Measurements from ENCODE around the gene MIPEP. TPM values are rescaled to one million over a fixed set of nuclear protein-coding genes. Genes with fewer than 3 reads are reported as not detected.

Gene MIPEP
- total and polyA plus RNA-seq, 9 of the 15 experiments (the other 6 are each of a cell fraction or from before 2014, with no cell fraction given) = 1.7 to 19.3 (median 13.1) TPM

GRCh38 chr13:23792680-23793079, 96.5 kb downstream of the MIPEP start:
- TF ChIP-seq SRSF3 (IDR thresholded peaks at IDR 0.05; ENCODE audit: insufficient read depth, low read length) (no peak), ZHX1 (conservative IDR thresholded peaks at IDR 0.05; ENCODE audit: low read length) (no peak), ZBTB7A (IDR thresholded peaks at IDR 0.05; ENCODE audit: borderline replicate concordance, control insufficient read depth, low read depth, low read length) (no peak), MTA2 (IDR thresholded peaks at IDR 0.05; ENCODE audit: low read depth) (no peak), RBFOX2 (IDR thresholded peaks at IDR 0.05; ENCODE audit: low read depth, low read length) (no peak), HLTF (IDR thresholded peaks at IDR 0.05) (no peak), HNRNPL (IDR thresholded peaks at IDR 0.05; ENCODE audit: low read depth, low read length) (no peak), SMAD1 (IDR thresholded peaks at IDR 0.05; ENCODE audit: low read depth, low read length, partially characterized antibody) (no peak), ZNF830 (CRISPR knock-in tag; IDR thresholded peaks at IDR 0.05) (no peak), CHCHD3 (CRISPR knock-in tag; IDR thresholded peaks at IDR 0.05) (no peak), ZNF253 (CRISPR knock-in tag; conservative IDR thresholded peaks at IDR 0.05) (no peak), NEUROD1 (IDR thresholded peaks at IDR 0.05; ENCODE audit: borderline replicate concordance, low read depth, low read length, partially characterized antibody) (no peak), SIRT6 (IDR thresholded peaks at IDR 0.05; ENCODE audit: low read depth, low read length) (no peak), JUNB (CRISPR knock-in tag; conservative IDR thresholded peaks at IDR 0.05) (no peak), KLF1 (tag; IDR thresholded peaks at IDR 0.05) (no peak), STAT5B (CRISPR knock-in tag; IDR thresholded peaks at IDR 0.05) (no peak), KLF6 (CRISPR knock-in tag; IDR thresholded peaks at IDR 0.05; ENCODE audit: borderline replicate concordance) (no peak), ATF4 (CRISPR knock-in tag; IDR thresholded peaks at IDR 0.05) (no peak)
- H3K79me2 ChIP-seq (ENCODE audit: control insufficient read depth, insufficient read depth, low read length) = no peaks in the 10 kb centered on the region
- no peak overlapping the region for H2AFZ ChIP-seq (ENCODE audit: low read depth, low read length)
- ChIA-PET CTCF (ENCODE audit: low intra/inter-chr PET ratio) (no interaction called here), POLR2A (no interaction called here)
- H3K36me3 ChIP-seq (ENCODE audit: control insufficient read depth, insufficient read depth, low read length) = no peaks in the 10 kb centered on the region; the same call in 2 of the 3 replicates
- BruUV-seq (replicated peaks) = no TSS peak
- H3K9me3 ChIP-seq (replicated peaks; ENCODE audit: control insufficient read depth, insufficient read depth, low read depth, low read length) = no peaks in the 10 kb centered on the region
- no peak overlapping the region for H3K27ac ChIP-seq (ENCODE audit: extremely low read depth, low read depth, low read length)
- intact Hi-C loops (cut with micrococcal nuclease) (no loop called here), in situ Hi-C loops (cut with MboI) (no loop called here)
- no peaks in the 10 kb centered on the region for H3K27me3 ChIP-seq (ENCODE audit: control insufficient read depth in 2 of 2, insufficient read depth in 2 of 2, low read length in 2 of 2)
- 89% methylated on average over 1 of the region's 1 CpG for WGBS (ENCODE audit: insufficient coverage, low coverage, missing lambda C conversion rate)
- H3K4me2 ChIP-seq (ENCODE audit: insufficient read depth, low read length) = no peak overlapping the region
- H3K9me1 ChIP-seq (ENCODE audit: control insufficient read depth, insufficient read depth, low read length) = no peaks in the 10 kb centered on the region
- no peaks in the 10 kb centered on the region for H3K4me1 ChIP-seq (replicated peaks in 1 of 2; ENCODE audit: control insufficient read depth in 2 of 2, insufficient read depth in 2 of 2, low read length in 2 of 2)
- FAIRE-seq = no peak
- DNase-seq (ENCODE audit: extremely low read depth in 1 of 4, low spot score in 3 of 4) = no peak
- no peak for ATAC-seq
- H4K20me1 ChIP-seq (replicated peaks; ENCODE audit: control insufficient read depth, insufficient read depth, low read length) = no peaks in the 10 kb centered on the region
- no peak overlapping the region for H3K9ac ChIP-seq (ENCODE audit: insufficient read depth in 1 of 2, low read depth in 2 of 2, low read length in 2 of 2)
- no peak overlapping the region for H3K4me3 ChIP-seq

All from K562 (cell line).